ENCODE measurements around the gene CORO2A. TPM values are rescaled to one million over a fixed set of nuclear protein-coding genes. Genes with fewer than 3 reads are reported as not detected.

CORO2A gene
- total and polyA plus RNA-seq, 8 donors = 2.8 to 26.7 (median 10.7) TPM

DNA sequence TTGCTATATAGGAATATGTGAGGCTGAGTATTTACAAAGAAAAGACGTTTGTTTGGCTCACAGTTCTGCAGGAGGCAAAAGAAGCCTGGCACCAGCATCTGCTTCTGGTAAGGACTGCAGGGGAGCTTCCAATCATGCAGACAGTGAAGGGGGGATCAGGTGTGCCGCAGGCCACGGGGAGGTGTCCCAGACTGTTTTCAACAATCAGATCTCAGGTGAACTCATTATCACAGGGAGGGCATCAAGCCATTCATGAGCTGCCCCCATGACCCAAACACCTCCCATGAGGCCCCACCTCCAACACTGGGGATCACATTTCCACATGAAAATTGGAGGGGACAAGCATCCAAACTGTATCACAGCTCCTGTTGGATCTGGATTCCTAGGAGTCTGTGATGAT is 43.0 kb downstream of the CORO2A start:
- 51 to 64% (median 57%) methylated on average over 3 of the region's 3 CpGs for WGBS, 5 donors

GRCh38 chr9:98148486-98148885 is 44.0 kb downstream of the CORO2A start:
- no peak for DNase-seq
- TF ChIP-seq POLR2A (IDR thresholded peaks at IDR 0.05) (no peak), EP300 (IDR thresholded peaks at IDR 0.05) (no peak), POLR2AphosphoS5 (IDR thresholded peaks at IDR 0.05) (no peak), CTCF (IDR thresholded peaks at IDR 0.05) (no peak)
- intact Hi-C loops (cut with DNase I; ENCODE audit: low total_unique reads) = no loop called here
- no peaks in the 10 kb centered on the region for H3K36me3 ChIP-seq
- WGBS, 5 donors = 87 to 99% (median 92%) methylated on average over 2 of the region's 2 CpGs
- no peaks in the 10 kb centered on the region for H3K9me3 ChIP-seq
- H3K27ac ChIP-seq = no peak overlapping the region
- H3K4me1 ChIP-seq = peaks cover 21 to 39% (median 30%) of the 10 kb centered on the region in 4 donors
- H3K27me3 ChIP-seq = no peaks in the 10 kb centered on the region
- no peak overlapping the region for H3K4me3 ChIP-seq

More for the DNA sequence above, 43.0 kb downstream of the CORO2A start:
- H3K4me3 ChIP-seq = no peak overlapping the region
- H3K36me3 ChIP-seq = no peaks in the 10 kb centered on the region
- intact Hi-C loops (cut with DNase I; ENCODE audit: low total_unique reads) = no loop called here
- no peaks in the 10 kb centered on the region for H3K27me3 ChIP-seq
- TF ChIP-seq POLR2A (IDR thresholded peaks at IDR 0.05) (no peak), CTCF (IDR thresholded peaks at IDR 0.05) (no peak), POLR2AphosphoS5 (IDR thresholded peaks at IDR 0.05) (no peak), EP300 (IDR thresholded peaks at IDR 0.05) (no peak)
- DNase-seq = no peak
- H3K9me3 ChIP-seq = no peaks in the 10 kb centered on the region
- H3K27ac ChIP-seq = no peak overlapping the region
- peaks cover 19 to 31% (median 22%) of the 10 kb centered on the region in 4 donors for H3K4me1 ChIP-seq

DNA sequence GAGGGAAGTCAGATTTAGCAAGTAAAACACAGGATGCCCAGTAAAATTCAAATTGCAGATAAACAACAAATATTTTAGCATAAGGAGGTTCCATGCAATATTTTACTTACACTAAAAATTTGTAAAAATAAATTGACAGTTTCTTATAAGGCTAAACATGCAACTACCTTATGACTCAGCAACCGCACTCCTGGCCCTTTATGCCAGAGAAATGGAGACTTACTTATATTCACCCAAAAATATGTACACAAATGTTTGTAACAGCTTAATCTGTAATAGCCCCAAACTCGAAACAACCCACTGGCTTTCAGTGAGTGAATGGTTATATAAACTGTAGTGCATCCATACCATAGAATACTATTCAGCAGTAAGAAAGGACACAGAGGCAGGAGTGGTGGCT is 44.9 kb downstream of the CORO2A start:
- H3K9me3 ChIP-seq = no peaks in the 10 kb centered on the region
- H3K4me1 ChIP-seq = peaks cover 27 to 46% (median 39%) of the 10 kb centered on the region in 4 donors
- no peaks in the 10 kb centered on the region for H3K36me3 ChIP-seq
- DNase-seq = no peak
- 82 to 92% (median 85%) methylated on average over 2 of the region's 2 CpGs for WGBS, 5 donors
- H3K27ac ChIP-seq = peak overlapping the region in 4 of 5 donors; percentile 77 to 92 (median 86)
- intact Hi-C loops (cut with DNase I; ENCODE audit: low total_unique reads) = no loop called here
- no peak overlapping the region for H3K4me3 ChIP-seq
- TF ChIP-seq POLR2A (IDR thresholded peaks at IDR 0.05) (no peak), CTCF (IDR thresholded peaks at IDR 0.05) (no peak), POLR2AphosphoS5 (IDR thresholded peaks at IDR 0.05) (no peak), EP300 (IDR thresholded peaks at IDR 0.05) (no peak)
- H3K27me3 ChIP-seq = no peaks in the 10 kb centered on the region

- H3K4me1 ChIP-seq = peaks cover 28 to 52% (median 40%) of the 10 kb centered on the region in 4 donors
- no peak overlapping the region for H3K4me3 ChIP-seq
- intact Hi-C loops (cut with DNase I; ENCODE audit: low total_unique reads) = no loop called here
- 32 to 60% (median 39%) methylated on average over 6 to 7 of the region's 7 CpGs for WGBS, 5 donors
- H3K9me3 ChIP-seq = no peaks in the 10 kb centered on the region
- peak overlapping the region; percentile 77 to 93 (median 89) for H3K27ac ChIP-seq
- TF ChIP-seq EP300 (IDR thresholded peaks at IDR 0.05) (no peak), POLR2AphosphoS5 (IDR thresholded peaks at IDR 0.05) (peak in 2 of 3 donors; percentile 62 to 89)
- no peaks in the 10 kb centered on the region for H3K36me3 ChIP-seq
- H3K27me3 ChIP-seq = no peaks in the 10 kb centered on the region
- peak; percentile 92 to 95 for DNase-seq
These were observed 46.1 kb downstream of the CORO2A start for GRCh38 chr9:98146101-98146991.
